ENCODE results near the gene TBPL2. TPM values are rescaled to one million over a fixed set of nuclear protein-coding genes. Genes with fewer than 3 reads are reported as not detected.

Gene TBPL2
- total and polyA plus RNA-seq, 2 of the 13 experiments (the other 11 are each of a cell fraction or from before 2014, with no cell fraction given): not detected

- TF ChIP-seq FOXC1 (CRISPR knock-in tag; IDR thresholded peaks at IDR 0.05; ENCODE audit: borderline replicate concordance): no peak; the same call in 1 of the 2 replicates
- TF ChIP-seq ZFAT (CRISPR knock-in tag; conservative IDR thresholded peaks at IDR 0.05): peak; percentile 77; the same call in 1 of the 2 replicates
- no peak for TF ChIP-seq TRIM22 (IDR thresholded peaks at IDR 0.05)
- no peak for TF ChIP-seq ZNF572 (CRISPR knock-in tag; IDR thresholded peaks at IDR 0.05)
- TF ChIP-seq YEATS2 (CRISPR knock-in tag; IDR thresholded peaks at IDR 0.05; ENCODE audit: borderline replicate concordance): peak; percentile 87; the same call in 1 of the 2 replicates
- TF ChIP-seq ARNT2 (CRISPR knock-in tag; IDR thresholded peaks at IDR 0.05; ENCODE audit: low read depth): peak; percentile 45; the same call in 1 of the 2 replicates
- TF ChIP-seq KLF9 (CRISPR knock-in tag; IDR thresholded peaks at IDR 0.05; ENCODE audit: low read depth): peak; percentile 25; the same call in 1 of the 2 replicates
- no peak for TF ChIP-seq HNRNPL (IDR thresholded peaks at IDR 0.05; ENCODE audit: low read depth, low read length)
- TF ChIP-seq MTA1 (CRISPR knock-in tag; IDR thresholded peaks at IDR 0.05; ENCODE audit: borderline replicate concordance): peak; percentile 45; the same call in 1 of the 2 replicates
- TF ChIP-seq FOXJ3 (CRISPR knock-in tag; IDR thresholded peaks at IDR 0.05; ENCODE audit: borderline replicate concordance): peak; percentile 69; the same call in 1 of the 2 replicates
- 0 out of 2 replicates have a peak, but pooled peaks have one; percentile 44 for TF ChIP-seq ZSCAN21 (CRISPR knock-in tag; IDR thresholded peaks at IDR 0.05; ENCODE audit: borderline replicate concordance)
- no peak for TF ChIP-seq ZNF234 (CRISPR knock-in tag; conservative IDR thresholded peaks at IDR 0.05)
- TF ChIP-seq RNF2 (conservative IDR thresholded peaks at IDR 0.05; ENCODE audit: low read depth): peak; percentile 51; the same call in 1 of the 2 replicates
- peak; percentile 49; the same call in 1 of the 2 replicates for TF ChIP-seq ZBTB4 (CRISPR knock-in tag; IDR thresholded peaks at IDR 0.05; ENCODE audit: borderline replicate concordance)
- TF ChIP-seq ARID3A (IDR thresholded peaks at IDR 0.05; ENCODE audit: low read depth, low read length): no peak
- peak; percentile 63 for TF ChIP-seq UBTF (CRISPR knock-in tag; IDR thresholded peaks at IDR 0.05)
- peak; percentile 100 for TF ChIP-seq GATAD1 (CRISPR knock-in tag; IDR thresholded peaks at IDR 0.05)
- TF ChIP-seq CHD2 (IDR thresholded peaks at IDR 0.05; ENCODE audit: low read depth, low read length): no peak
Measured at GRCh38 chr14:55411426-55412389, 28.7 kb downstream of the TBPL2 start, which contains the start of gene ATG14 (continued).

All from HepG2 (cell line).